A673 (cell line): ENCODE measurements around the gene AP4B1.

Source experiments
- EZH2 ChIP-seq: fragments of 200-600 bp; sonication (generic); IDR thresholded peaks from 2 replicates; pipeline ENCODE4 v1.6.1; 2017; ENCODE audit warnings: borderline replicate concordance, low read depth, mild to moderate bottlenecking, mixed read lengths, antibody characterized with exemption, low read length; ENCODE audit not compliant: poor library complexity, severe bottlenecking
- TF ChIP-seq, protein P1 (sequence below): fragments of 300-800, 200-600 bp; sonication (generic); conservative IDR thresholded peaks from 2 replicates; pipeline ENCODE4 v1.5.1; 2017; ENCODE audit warnings: low read depth, mild to moderate bottlenecking, antibody characterized with exemption, low read length, moderate library complexity, mixed read lengths

DNA sequence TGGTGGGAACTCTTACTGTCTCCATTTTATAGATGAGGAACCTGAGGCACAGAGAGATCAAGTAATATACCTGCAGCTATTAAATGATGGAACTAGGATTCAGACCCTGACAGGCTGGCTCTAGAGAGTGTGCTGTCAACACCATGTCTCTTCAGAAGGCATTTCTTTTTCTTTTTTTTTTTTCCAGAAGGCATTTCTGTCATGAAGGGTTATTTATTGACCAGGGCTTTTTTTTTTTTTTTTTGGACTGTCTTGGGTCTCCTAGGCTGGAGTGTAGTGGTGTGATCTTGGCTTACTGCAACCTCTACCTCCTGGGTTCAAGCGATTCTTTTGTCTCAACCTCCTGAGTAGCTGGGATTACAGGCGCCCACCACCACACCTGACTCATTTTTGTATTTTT is 47.1 kb upstream of the AP4B1 start:
- no peak for TF ChIP-seq EZH2
- TF ChIP-seq, protein P1, sequence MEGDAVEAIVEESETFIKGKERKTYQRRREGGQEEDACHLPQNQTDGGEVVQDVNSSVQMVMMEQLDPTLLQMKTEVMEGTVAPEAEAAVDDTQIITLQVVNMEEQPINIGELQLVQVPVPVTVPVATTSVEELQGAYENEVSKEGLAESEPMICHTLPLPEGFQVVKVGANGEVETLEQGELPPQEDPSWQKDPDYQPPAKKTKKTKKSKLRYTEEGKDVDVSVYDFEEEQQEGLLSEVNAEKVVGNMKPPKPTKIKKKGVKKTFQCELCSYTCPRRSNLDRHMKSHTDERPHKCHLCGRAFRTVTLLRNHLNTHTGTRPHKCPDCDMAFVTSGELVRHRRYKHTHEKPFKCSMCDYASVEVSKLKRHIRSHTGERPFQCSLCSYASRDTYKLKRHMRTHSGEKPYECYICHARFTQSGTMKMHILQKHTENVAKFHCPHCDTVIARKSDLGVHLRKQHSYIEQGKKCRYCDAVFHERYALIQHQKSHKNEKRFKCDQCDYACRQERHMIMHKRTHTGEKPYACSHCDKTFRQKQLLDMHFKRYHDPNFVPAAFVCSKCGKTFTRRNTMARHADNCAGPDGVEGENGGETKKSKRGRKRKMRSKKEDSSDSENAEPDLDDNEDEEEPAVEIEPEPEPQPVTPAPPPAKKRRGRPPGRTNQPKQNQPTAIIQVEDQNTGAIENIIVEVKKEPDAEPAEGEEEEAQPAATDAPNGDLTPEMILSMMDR = no peak
